ENCODE measurements around the gene PFDN1. TPM values are rescaled to one million over a fixed set of nuclear protein-coding genes. Genes with fewer than 3 reads are reported as not detected.

Gene PFDN1
- total RNA-seq, 1 experiment from 2014 or later = 48.9 TPM

DNA sequence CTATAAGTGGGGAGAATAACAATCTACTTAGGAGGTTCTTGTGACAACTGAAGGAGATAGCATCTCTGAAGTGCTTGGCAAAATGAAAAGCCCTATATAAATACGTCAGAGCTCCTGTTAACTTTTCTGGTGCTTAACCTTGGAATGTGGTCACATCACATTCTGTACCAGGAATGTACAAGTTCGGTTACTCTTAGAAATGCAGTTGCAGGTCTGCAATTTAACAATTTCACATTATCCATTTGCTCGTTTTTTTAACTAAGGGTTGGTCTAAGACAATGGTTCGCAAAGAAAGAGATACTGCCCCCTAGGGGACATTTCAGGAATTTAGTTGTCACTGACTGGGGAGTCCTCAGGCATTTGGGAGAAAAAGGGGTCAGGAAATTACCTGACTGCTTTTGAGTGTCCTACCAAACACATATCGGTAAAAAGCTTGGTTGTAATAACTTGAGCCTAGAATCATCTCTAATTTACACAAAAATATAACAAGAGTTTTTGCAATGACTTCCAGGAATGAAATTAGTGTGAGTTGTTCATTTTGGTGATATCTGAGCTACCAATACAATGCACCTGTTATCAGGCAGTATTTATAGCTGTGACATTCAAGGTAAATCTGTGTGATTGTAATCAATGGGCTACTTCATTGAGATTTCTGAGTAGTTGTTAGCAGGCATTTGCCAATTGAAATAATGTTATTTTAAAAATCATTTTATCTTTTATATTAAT is 48.9 kb upstream of the PFDN1 start:
- H3K36me3 ChIP-seq (ENCODE audit: control insufficient read depth in 1 of 2, insufficient read depth in 2 of 2, low read length in 2 of 2) = no peaks in the 10 kb centered on the region
- ChIA-PET RAD21 (ENCODE audit: low non-redundant PET in 1 of 2, low total read pairs in 2 of 2, uncharacterized antibody in 2 of 2, unreplicated experiment in 2 of 2) (interaction anchor here (0.7 to 1.3 kb wide), 4 partner anchors 107 to 182 kb away, joined by 3 to 6 read pairs (median 4); no protein-coding TSS in a partner anchor), POLR2A (no interaction called here), CTCF (interaction anchor here (0.6 to 2.6 kb wide), 16 partner anchors 8 to 374 kb away, joined by 3 to 61 read pairs (median 4); partner anchors contain the start of gene SLC4A9)
- H3K27ac ChIP-seq (ENCODE audit: low read depth, low read length) = no peak overlapping the region
- H3K27me3 ChIP-seq (ENCODE audit: insufficient read depth, low read length) = no peaks in the 10 kb centered on the region
- H3K4me1 ChIP-seq (ENCODE audit: control insufficient read depth in 1 of 2, insufficient read depth in 2 of 2, low read length in 2 of 2) = peaks cover 7 to 23% of the 10 kb centered on the region in 2 experiments; a peak in 3 of 4 replicates
- no peaks in the 10 kb centered on the region for H3K79me2 ChIP-seq (ENCODE audit: insufficient read depth, low read length)
- H3K9ac ChIP-seq (ENCODE audit: low read length) = no peak overlapping the region
- BruUV-seq (replicated peaks) = no TSS peak
- intact Hi-C loops (cut with micrococcal nuclease) = loop anchor here (10.0 kb wide), 1 partner anchor 277 kb away; no protein-coding TSS in a partner anchor
- peak overlapping the region; percentile 94 for H2AFZ ChIP-seq (ENCODE audit: low read depth, low read length, poor library complexity, severe bottlenecking)
- no peaks in the 10 kb centered on the region for H4K20me1 ChIP-seq (ENCODE audit: insufficient read depth)
- H3K4me2 ChIP-seq (ENCODE audit: low read length) = peak overlapping the region; percentile 29; the same call in 1 of the 2 replicates
- DNase-seq (ENCODE audit: low read depth, low spot score) = peak; percentile 61
- no peaks in the 10 kb centered on the region for H3K9me2 ChIP-seq (ENCODE audit: insufficient read depth)
- H3K4me3 ChIP-seq (replicated peaks in 1 of 2; ENCODE audit: low read depth in 1 of 2, low read length in 2 of 2) = no peak overlapping the region
- H3K9me3 ChIP-seq (ENCODE audit: control insufficient read depth in 1 of 2, insufficient read depth in 1 of 2, low read depth in 1 of 2, low read length in 2 of 2) = no peaks in the 10 kb centered on the region
- ATAC-seq = peak; percentile 86
- TF ChIP-seq SRF (IDR thresholded peaks at IDR 0.05; ENCODE audit: low read depth) (no peak), YY1 (IDR thresholded peaks at IDR 0.05; ENCODE audit: extremely low read depth, insufficient replicate concordance, low read depth, low read length) (no peak), EGR1 (IDR thresholded peaks at IDR 0.05; ENCODE audit: low read depth) (no peak), POLR2A (IDR thresholded peaks at IDR 0.05; ENCODE audit: borderline replicate concordance, extremely low read depth, insufficient read depth, insufficient read length) (no peak)
- TF ChIP-seq, protein P1, sequence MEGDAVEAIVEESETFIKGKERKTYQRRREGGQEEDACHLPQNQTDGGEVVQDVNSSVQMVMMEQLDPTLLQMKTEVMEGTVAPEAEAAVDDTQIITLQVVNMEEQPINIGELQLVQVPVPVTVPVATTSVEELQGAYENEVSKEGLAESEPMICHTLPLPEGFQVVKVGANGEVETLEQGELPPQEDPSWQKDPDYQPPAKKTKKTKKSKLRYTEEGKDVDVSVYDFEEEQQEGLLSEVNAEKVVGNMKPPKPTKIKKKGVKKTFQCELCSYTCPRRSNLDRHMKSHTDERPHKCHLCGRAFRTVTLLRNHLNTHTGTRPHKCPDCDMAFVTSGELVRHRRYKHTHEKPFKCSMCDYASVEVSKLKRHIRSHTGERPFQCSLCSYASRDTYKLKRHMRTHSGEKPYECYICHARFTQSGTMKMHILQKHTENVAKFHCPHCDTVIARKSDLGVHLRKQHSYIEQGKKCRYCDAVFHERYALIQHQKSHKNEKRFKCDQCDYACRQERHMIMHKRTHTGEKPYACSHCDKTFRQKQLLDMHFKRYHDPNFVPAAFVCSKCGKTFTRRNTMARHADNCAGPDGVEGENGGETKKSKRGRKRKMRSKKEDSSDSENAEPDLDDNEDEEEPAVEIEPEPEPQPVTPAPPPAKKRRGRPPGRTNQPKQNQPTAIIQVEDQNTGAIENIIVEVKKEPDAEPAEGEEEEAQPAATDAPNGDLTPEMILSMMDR (IDR thresholded peaks at IDR 0.05 in 2 of 3, conservative IDR thresholded peaks at IDR 0.05 in 1 of 3; ENCODE audit: borderline replicate concordance in 1 of 3, insufficient read depth in 1 of 3, low read depth in 2 of 3, low read length in 2 of 3) = peak in 2 of 3 experiments; percentile 83 to 96; a peak in 4 of 6 replicates

DNA sequence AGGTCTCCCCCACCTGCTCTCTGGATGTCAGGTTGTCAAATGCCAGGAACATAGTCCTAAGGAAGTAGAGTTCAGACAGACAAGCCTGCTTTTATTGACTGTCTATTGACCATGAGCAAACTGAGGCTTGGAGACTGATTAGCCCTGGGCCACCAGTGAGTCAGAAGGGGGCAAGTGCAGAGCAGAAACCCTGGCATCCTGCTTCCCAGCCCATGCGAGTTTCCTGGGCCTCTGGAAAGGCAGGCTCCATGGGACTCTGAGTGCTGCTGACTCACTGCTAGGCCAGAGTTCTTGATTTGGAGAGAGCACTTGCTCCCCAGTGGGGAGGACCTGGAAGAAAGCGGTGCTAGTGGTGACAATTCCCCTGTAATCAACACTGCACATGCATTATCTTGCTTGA is 46.3 kb upstream of the PFDN1 start:
- no TSS peak for BruUV-seq (replicated peaks)
- no peak for ATAC-seq
- TF ChIP-seq EZH2 (IDR thresholded peaks at IDR 0.05) (no peak), TCF7L2 (IDR thresholded peaks at IDR 0.05; ENCODE audit: borderline replicate concordance, extremely low read depth, insufficient read depth, insufficient read length) (no peak), JUND (IDR thresholded peaks at IDR 0.05) (no peak), POLR2A (IDR thresholded peaks at IDR 0.05; ENCODE audit: borderline replicate concordance, extremely low read depth, insufficient read depth, insufficient read length) (no peak), ZFX (IDR thresholded peaks at IDR 0.05) (no peak), FOSL1 (IDR thresholded peaks at IDR 0.05; ENCODE audit: low read depth) (no peak), YY1 (IDR thresholded peaks at IDR 0.05; ENCODE audit: extremely low read depth, insufficient replicate concordance, low read depth, low read length) (no peak), EZH2phosphoT487 (IDR thresholded peaks at IDR 0.05; ENCODE audit: borderline replicate concordance) (no peak)
- TF ChIP-seq, protein P2, sequence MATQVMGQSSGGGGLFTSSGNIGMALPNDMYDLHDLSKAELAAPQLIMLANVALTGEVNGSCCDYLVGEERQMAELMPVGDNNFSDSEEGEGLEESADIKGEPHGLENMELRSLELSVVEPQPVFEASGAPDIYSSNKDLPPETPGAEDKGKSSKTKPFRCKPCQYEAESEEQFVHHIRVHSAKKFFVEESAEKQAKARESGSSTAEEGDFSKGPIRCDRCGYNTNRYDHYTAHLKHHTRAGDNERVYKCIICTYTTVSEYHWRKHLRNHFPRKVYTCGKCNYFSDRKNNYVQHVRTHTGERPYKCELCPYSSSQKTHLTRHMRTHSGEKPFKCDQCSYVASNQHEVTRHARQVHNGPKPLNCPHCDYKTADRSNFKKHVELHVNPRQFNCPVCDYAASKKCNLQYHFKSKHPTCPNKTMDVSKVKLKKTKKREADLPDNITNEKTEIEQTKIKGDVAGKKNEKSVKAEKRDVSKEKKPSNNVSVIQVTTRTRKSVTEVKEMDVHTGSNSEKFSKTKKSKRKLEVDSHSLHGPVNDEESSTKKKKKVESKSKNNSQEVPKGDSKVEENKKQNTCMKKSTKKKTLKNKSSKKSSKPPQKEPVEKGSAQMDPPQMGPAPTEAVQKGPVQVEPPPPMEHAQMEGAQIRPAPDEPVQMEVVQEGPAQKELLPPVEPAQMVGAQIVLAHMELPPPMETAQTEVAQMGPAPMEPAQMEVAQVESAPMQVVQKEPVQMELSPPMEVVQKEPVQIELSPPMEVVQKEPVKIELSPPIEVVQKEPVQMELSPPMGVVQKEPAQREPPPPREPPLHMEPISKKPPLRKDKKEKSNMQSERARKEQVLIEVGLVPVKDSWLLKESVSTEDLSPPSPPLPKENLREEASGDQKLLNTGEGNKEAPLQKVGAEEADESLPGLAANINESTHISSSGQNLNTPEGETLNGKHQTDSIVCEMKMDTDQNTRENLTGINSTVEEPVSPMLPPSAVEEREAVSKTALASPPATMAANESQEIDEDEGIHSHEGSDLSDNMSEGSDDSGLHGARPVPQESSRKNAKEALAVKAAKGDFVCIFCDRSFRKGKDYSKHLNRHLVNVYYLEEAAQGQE (IDR thresholded peaks at IDR 0.05; ENCODE audit: low read depth) = no peak
- TF ChIP-seq, protein P3, sequence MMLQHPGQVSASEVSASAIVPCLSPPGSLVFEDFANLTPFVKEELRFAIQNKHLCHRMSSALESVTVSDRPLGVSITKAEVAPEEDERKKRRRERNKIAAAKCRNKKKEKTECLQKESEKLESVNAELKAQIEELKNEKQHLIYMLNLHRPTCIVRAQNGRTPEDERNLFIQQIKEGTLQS (IDR thresholded peaks at IDR 0.05) = no peak

More for the DNA sequence above, 46.3 kb upstream of the PFDN1 start:
- H3K36me3 ChIP-seq (ENCODE audit: control insufficient read depth in 1 of 2, insufficient read depth in 2 of 2, low read length in 2 of 2) = no peaks in the 10 kb centered on the region
- no peak overlapping the region for H3K4me3 ChIP-seq (replicated peaks in 1 of 2; ENCODE audit: low read depth in 1 of 2, low read length in 2 of 2)
- H3K79me2 ChIP-seq (ENCODE audit: insufficient read depth, low read length) = no peaks in the 10 kb centered on the region
- no peak overlapping the region for H3K4me2 ChIP-seq (ENCODE audit: low read length)
- peaks cover 22 to 40% of the 10 kb centered on the region in 2 experiments for H3K4me1 ChIP-seq (ENCODE audit: control insufficient read depth in 1 of 2, insufficient read depth in 2 of 2, low read length in 2 of 2)
- no peaks in the 10 kb centered on the region for H3K27me3 ChIP-seq (ENCODE audit: insufficient read depth, low read length)
- CTCF ChIA-PET = interaction anchor here (1.9 kb wide), 1 partner anchor 109 kb away, joined by 6 read pairs; no protein-coding TSS in a partner anchor
- H3K9me3 ChIP-seq (ENCODE audit: control insufficient read depth in 1 of 2, insufficient read depth in 1 of 2, low read depth in 1 of 2, low read length in 2 of 2) = no peaks in the 10 kb centered on the region
- RAD21 ChIA-PET (ENCODE audit: low non-redundant PET in 1 of 2, low total read pairs in 2 of 2, uncharacterized antibody in 2 of 2, unreplicated experiment in 2 of 2) = no interaction called here
- H3K27ac ChIP-seq (ENCODE audit: low read depth, low read length) = no peak overlapping the region
- POLR2A ChIA-PET = no interaction called here
- intact Hi-C loops (cut with micrococcal nuclease) = no loop called here
- H4K20me1 ChIP-seq (ENCODE audit: insufficient read depth) = no peaks in the 10 kb centered on the region
- DNase-seq (ENCODE audit: low read depth, low spot score) = no peak
- no peaks in the 10 kb centered on the region for H3K9me2 ChIP-seq (ENCODE audit: insufficient read depth)
- H2AFZ ChIP-seq (ENCODE audit: low read depth, low read length, poor library complexity, severe bottlenecking) = no peak overlapping the region
- no peak overlapping the region for H3K9ac ChIP-seq (ENCODE audit: low read length)
